Lung (tissue), 12 donors: ENCODE results near the gene CRACDL. TPM values are rescaled to one million over a fixed set of nuclear protein-coding genes. Genes with fewer than 3 reads are reported as not detected.

ENCODE experiments used
- ATAC-seq: fragments of 200-7000 bp; cut with Tn5 transposase; one replicate; pipeline ENCODE4 v1.9.1; 2020; ENCODE audit warnings: moderate number of reproducible peaks; ENCODE audit not compliant: insufficient read depth, low FRiP score
- DNase-seq, 3 donors: peaks; one replicate each; pipeline ENCODE4 v3.0.0-alpha.2; 2013 to 2017
- H3K27ac ChIP-seq, 2 donors: one replicate each; pipeline ENCODE4 v1.5.1; 2013; ENCODE audit warnings: mild to moderate bottlenecking in 2 of 2, moderate library complexity in 2 of 2, control low read depth in 1 of 2, inconsistent platforms in 1 of 2, low read depth in 1 of 2, low read length in 1 of 2
- H3K27me3 ChIP-seq, 3 donors: one replicate each; pipeline ENCODE4 v1.5.1; 2013; ENCODE audit warnings: low read length in 2 of 3; ENCODE audit not compliant: control insufficient read depth in 3 of 3, insufficient read depth in 3 of 3
- H3K36me3 ChIP-seq, 4 donors: one replicate each; pipeline ENCODE4 v1.5.1; 2013; ENCODE audit warnings: low read length in 4 of 4, mild to moderate bottlenecking in 1 of 4, moderate library complexity in 1 of 4; ENCODE audit not compliant: control insufficient read depth in 4 of 4, insufficient read depth in 4 of 4
- H3K4me1 ChIP-seq, 5 donors: one replicate each; pipeline ENCODE4 v1.5.1; 2013; ENCODE audit warnings: low read length in 5 of 5, mild to moderate bottlenecking in 2 of 5, moderate library complexity in 1 of 5; ENCODE audit not compliant: control insufficient read depth in 5 of 5, insufficient read depth in 5 of 5
- H3K4me3 ChIP-seq: one replicate; pipeline ENCODE4 v1.5.1; 2013; ENCODE audit warnings: mild to moderate bottlenecking, control low read depth, moderate library complexity
- H3K9ac ChIP-seq, 2 donors: one replicate each; pipeline ENCODE4 v1.5.1; 2013; ENCODE audit warnings: low read length in 2 of 2, control low read depth in 1 of 2; ENCODE audit not compliant: insufficient read depth in 1 of 2
- H3K9me3 ChIP-seq, 4 donors: one replicate each; pipeline ENCODE4 v1.5.1; 2013; ENCODE audit warnings: low read length in 3 of 4, mild to moderate bottlenecking in 1 of 4, moderate library complexity in 1 of 4; ENCODE audit not compliant: control insufficient read depth in 4 of 4, insufficient read depth in 3 of 4
- WGBS, 2 donors: extraction: QIAGEN DNeasy Blood & Tissue Kit; methylation state at CpG; one replicate each; pipeline ENCODE4 v1.1.7; 2013; 5-methylcytosine and 5-hydroxymethylcytosine counted together
- polyA plus RNA-seq, 2 donors: library from polyadenylated mRNA; stranded (reverse); fragments of 200-250 nt; gene quantifications; one replicate each; pipeline ENCODE4 v1.2.1, GENCODE V29; 2013
- total RNA-seq, 2 donors: library from RNA; depleted of rRNA in 1 of 2; stranded (reverse); fragments of >200 nt in 1 of 2; gene quantifications; one replicate each; pipeline ENCODE4 v1.2.1, GENCODE V29; 2014 to 2021
- TF ChIP-seq, protein P1 (sequence below): IDR thresholded peaks from 2 replicates; pipeline ENCODE4 v1.5.1; 2012; ENCODE audit warnings: mild to moderate bottlenecking; ENCODE audit errors: control extremely low read depth, extremely low read depth
- donor health status: control.
- donor health status: control.
- donor health status: Bipolar disorder and iron deficiency.
- donor health status: healthy.
- donor health status: DM: yes; HTN: yes; CAD: no.

CRACDL gene
- total and polyA plus RNA-seq, 4 donors, result 8.9 to 28.3 (median 13.2) TPM

DNA sequence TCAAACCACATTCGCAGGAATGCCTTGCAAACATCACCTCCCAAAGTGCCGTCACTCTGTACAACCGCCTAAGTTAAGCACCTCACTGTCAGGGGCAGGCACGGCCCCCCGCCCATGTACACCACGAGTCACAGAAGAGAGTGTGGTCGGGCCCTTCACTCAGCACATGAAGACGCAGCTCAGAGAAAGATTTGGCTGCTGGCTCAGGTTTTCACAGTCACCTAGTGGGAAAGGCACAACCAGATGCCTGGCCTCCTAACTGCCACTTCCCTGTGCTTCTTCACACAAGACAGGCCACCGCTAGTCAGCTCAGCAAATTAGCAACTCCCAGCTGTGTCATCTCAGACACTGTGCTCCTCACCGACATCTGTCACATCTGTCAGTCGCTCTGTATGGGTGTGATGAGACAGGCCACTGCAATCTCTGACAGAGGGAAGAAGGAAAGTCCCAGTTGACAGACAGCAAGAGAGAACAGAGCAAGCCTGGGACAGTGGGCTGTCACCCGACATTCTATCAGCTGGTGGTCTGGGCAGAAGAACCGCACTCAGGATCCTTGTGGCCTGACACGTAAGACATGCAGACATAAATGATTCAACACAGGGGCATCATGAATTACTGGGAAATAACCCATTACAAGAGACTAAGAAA, 60.8 kb downstream of the CRACDL start:
- TF ChIP-seq, protein P1, sequence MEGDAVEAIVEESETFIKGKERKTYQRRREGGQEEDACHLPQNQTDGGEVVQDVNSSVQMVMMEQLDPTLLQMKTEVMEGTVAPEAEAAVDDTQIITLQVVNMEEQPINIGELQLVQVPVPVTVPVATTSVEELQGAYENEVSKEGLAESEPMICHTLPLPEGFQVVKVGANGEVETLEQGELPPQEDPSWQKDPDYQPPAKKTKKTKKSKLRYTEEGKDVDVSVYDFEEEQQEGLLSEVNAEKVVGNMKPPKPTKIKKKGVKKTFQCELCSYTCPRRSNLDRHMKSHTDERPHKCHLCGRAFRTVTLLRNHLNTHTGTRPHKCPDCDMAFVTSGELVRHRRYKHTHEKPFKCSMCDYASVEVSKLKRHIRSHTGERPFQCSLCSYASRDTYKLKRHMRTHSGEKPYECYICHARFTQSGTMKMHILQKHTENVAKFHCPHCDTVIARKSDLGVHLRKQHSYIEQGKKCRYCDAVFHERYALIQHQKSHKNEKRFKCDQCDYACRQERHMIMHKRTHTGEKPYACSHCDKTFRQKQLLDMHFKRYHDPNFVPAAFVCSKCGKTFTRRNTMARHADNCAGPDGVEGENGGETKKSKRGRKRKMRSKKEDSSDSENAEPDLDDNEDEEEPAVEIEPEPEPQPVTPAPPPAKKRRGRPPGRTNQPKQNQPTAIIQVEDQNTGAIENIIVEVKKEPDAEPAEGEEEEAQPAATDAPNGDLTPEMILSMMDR, result no peak
- Histone ChIP-seq H3K9ac (no peak overlapping the region), H3K27ac (no peak overlapping the region), H3K36me3 (no peaks in the 10 kb centered on the region), H3K4me3 (no peak overlapping the region), H3K4me1 (peaks cover 0 to 4% (median 0%) of the 10 kb centered on the region in 5 donors), H3K27me3 (no peaks in the 10 kb centered on the region), H3K9me3 (no peaks in the 10 kb centered on the region)
- ATAC-seq, result no peak
- DNase-seq, result no peak
- 75 to 85% methylated on average over 14 of the region's 14 CpGs for WGBS, 2 donors

DNA sequence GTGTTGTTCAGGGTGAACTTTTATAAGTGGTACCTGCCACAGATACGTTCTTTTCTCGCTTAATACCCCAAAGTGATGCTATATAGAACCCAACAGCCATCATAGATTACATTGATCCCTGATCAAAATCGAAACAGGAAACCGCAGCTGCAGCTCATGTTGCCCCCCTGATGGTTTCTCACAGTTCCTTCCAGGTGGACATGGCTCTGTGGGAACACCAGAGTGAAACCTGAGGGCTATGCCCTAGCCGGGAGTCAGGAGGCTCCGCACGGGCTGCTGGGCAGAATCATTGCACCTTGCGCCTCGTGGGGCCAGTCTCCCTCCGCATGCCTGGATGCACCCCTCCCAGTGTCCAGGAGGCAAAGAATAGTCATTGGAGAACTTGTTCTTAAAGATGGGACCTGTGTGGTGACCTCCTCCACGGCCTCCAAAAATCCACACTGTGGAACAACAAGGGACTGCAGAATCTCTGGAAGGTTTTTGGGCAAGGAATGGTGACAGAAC, 61.8 kb downstream of the CRACDL start:
- no peak for ATAC-seq
- peaks cover 0 to 4% (median 0%) of the 10 kb centered on the region in 5 donors for H3K4me1 ChIP-seq
- H3K36me3 ChIP-seq, result no peaks in the 10 kb centered on the region
- H3K27ac ChIP-seq, result no peak overlapping the region
- no peak for DNase-seq
- no peak overlapping the region for H3K9ac ChIP-seq
- TF ChIP-seq, protein P1, result no peak
- no peak overlapping the region for H3K4me3 ChIP-seq
- WGBS, 2 donors, result 94% methylated on average over 11 of the region's 11 CpGs
- H3K27me3 ChIP-seq, result no peaks in the 10 kb centered on the region
- H3K9me3 ChIP-seq, result no peaks in the 10 kb centered on the region

DNA sequence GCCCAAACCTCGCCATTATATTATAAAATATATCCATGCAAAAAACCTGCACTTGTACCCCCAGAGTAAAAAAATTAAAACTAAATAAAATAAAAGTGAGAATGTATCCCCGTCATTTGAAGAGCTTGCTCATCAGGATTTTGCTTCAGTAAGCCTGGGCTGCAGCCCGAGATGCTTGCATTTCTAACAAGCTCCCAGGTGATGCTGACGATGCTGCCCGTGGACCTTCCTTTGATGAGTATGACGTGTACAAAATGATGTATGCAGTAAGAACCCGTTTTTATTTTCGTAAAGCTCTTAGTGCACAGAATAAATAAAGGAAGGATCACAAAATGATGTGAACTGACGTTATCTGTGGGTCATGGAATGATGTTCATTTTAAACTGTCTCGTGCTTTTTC, 63.5 kb downstream of the CRACDL start:
- Histone ChIP-seq H3K27me3 (no peaks in the 10 kb centered on the region), H3K4me3 (no peak overlapping the region), H3K27ac (no peak overlapping the region), H3K9me3 (no peaks in the 10 kb centered on the region), H3K36me3 (no peaks in the 10 kb centered on the region), H3K9ac (no peak overlapping the region), H3K4me1 (peaks cover 0 to 5% (median 0%) of the 10 kb centered on the region in 5 donors)
- 86 to 93% methylated on average over 10 of the region's 10 CpGs for WGBS, 2 donors
- TF ChIP-seq, protein P1, result no peak
- DNase-seq (no peak), ATAC-seq (no peak)
